Neural crest cell (in vitro differentiated cells): Measurements from ENCODE around the gene DMXL1. TPM values are rescaled to one million over a fixed set of nuclear protein-coding genes. Genes with fewer than 3 reads are reported as not detected.

ENCODE experiments used
- DNase-seq: peaks from one replicate; pipeline ENCODE4 v3.0.0; 2021; ENCODE audit warnings: low read depth, mixed read lengths, low spot score
- H3K27ac Mint-ChIP-seq: one replicate; pipeline ENCODE4 v1.8.0; 2021; ENCODE audit warnings: mild to moderate bottlenecking, mixed read lengths; ENCODE audit not compliant: unreplicated experiment
- H3K27me3 Mint-ChIP-seq: 2 replicates; pipeline ENCODE4 v1.8.0; 2021; ENCODE audit warnings: low read depth, mild to moderate bottlenecking, mixed read lengths
- H3K36me3 Mint-ChIP-seq: 2 replicates; pipeline ENCODE4 v1.8.0; 2021; ENCODE audit warnings: low read depth, mild to moderate bottlenecking, mixed read lengths
- H3K4me1 Mint-ChIP-seq: 2 replicates; pipeline ENCODE4 v1.8.0; 2021; ENCODE audit warnings: mixed read lengths
- H3K4me3 Mint-ChIP-seq: one replicate; pipeline ENCODE4 v1.8.0; 2021; ENCODE audit warnings: mild to moderate bottlenecking, mixed read lengths
- H3K9me3 Mint-ChIP-seq: 2 replicates; pipeline ENCODE4 v1.8.0; 2021; ENCODE audit warnings: mixed read lengths
- CTCF ChIP-seq: fragments of 200-600 bp; sonication (generic); conservative IDR thresholded peaks from 2 replicates; pipeline ENCODE4 v1.5.0; 2021; ENCODE audit warnings: antibody characterized with exemption, mild to moderate bottlenecking
- total RNA-seq: library from RNA; stranded (reverse); gene quantifications from 2 replicates; pipeline ENCODE4 v1.2.1, GENCODE V29; 2021

Gene DMXL1
- total RNA-seq, 1 donor from 2014 or later, result 24.1 TPM

GRCh38 chr5:119166026-119166425 lies 95.1 kb downstream of the DMXL1 start:
- no peak for DNase-seq

GRCh38 chr5:119168401-119168800 lies 97.5 kb downstream of the DMXL1 start:
- no peak for TF ChIP-seq CTCF
- Mint-ChIP-seq H3K4me3 (no peak overlapping the region), H3K36me3 (peaks cover 12% of the 10 kb centered on the region), H3K4me1 (no peaks in the 10 kb centered on the region), H3K27me3 (no peaks in the 10 kb centered on the region), H3K9me3 (no peaks in the 10 kb centered on the region), H3K27ac (no peak overlapping the region)
- no peak for DNase-seq

More at GRCh38 chr5:119166026-119166425, 95.1 kb downstream of the DMXL1 start:
- H3K9me3 Mint-ChIP-seq, result no peaks in the 10 kb centered on the region
- peaks cover 10% of the 10 kb centered on the region for H3K36me3 Mint-ChIP-seq
- TF ChIP-seq CTCF, result no peak
- no peak overlapping the region for H3K4me3 Mint-ChIP-seq
- no peaks in the 10 kb centered on the region for H3K27me3 Mint-ChIP-seq
- H3K27ac Mint-ChIP-seq, result no peak overlapping the region
- no peaks in the 10 kb centered on the region for H3K4me1 Mint-ChIP-seq

- H3K36me3 Mint-ChIP-seq, result peaks cover 4% of the 10 kb centered on the region
- TF ChIP-seq CTCF, result no peak
- H3K4me3 Mint-ChIP-seq, result no peak overlapping the region
- H3K27ac Mint-ChIP-seq, result no peak overlapping the region
- H3K4me1 Mint-ChIP-seq, result no peaks in the 10 kb centered on the region
- DNase-seq, result no peak
- no peaks in the 10 kb centered on the region for H3K9me3 Mint-ChIP-seq
- no peaks in the 10 kb centered on the region for H3K27me3 Mint-ChIP-seq
These were observed 100.8 kb downstream of the DMXL1 start for GRCh38 chr5:119171686-119172085.

GRCh38 chr5:119174578-119175163 lies 103.8 kb downstream of the DMXL1 start:
- Mint-ChIP-seq H3K9me3 (no peaks in the 10 kb centered on the region), H3K36me3 (peaks cover 4% of the 10 kb centered on the region), H3K27me3 (no peaks in the 10 kb centered on the region), H3K27ac (no peak overlapping the region), H3K4me3 (no peak overlapping the region), H3K4me1 (no peaks in the 10 kb centered on the region)
- no peak for TF ChIP-seq CTCF
- no peak for DNase-seq

GRCh38 chr5:119176785-119177184 lies 105.9 kb downstream of the DMXL1 start:
- no peak for TF ChIP-seq CTCF
- no peaks in the 10 kb centered on the region for H3K9me3 Mint-ChIP-seq
- H3K36me3 Mint-ChIP-seq, result peaks cover 2% of the 10 kb centered on the region
- no peak overlapping the region for H3K27ac Mint-ChIP-seq
- DNase-seq, result no peak
- no peaks in the 10 kb centered on the region for H3K27me3 Mint-ChIP-seq
- H3K4me1 Mint-ChIP-seq, result no peaks in the 10 kb centered on the region
- H3K4me3 Mint-ChIP-seq, result no peak overlapping the region

GRCh38 chr5:119177226-119177625 lies 106.3 kb downstream of the DMXL1 start:
- no peaks in the 10 kb centered on the region for H3K27me3 Mint-ChIP-seq
- H3K4me3 Mint-ChIP-seq, result no peak overlapping the region
- no peak overlapping the region for H3K27ac Mint-ChIP-seq
- DNase-seq, result no peak
- TF ChIP-seq CTCF, result no peak
- no peaks in the 10 kb centered on the region for H3K36me3 Mint-ChIP-seq
- H3K9me3 Mint-ChIP-seq, result no peaks in the 10 kb centered on the region
- H3K4me1 Mint-ChIP-seq, result no peaks in the 10 kb centered on the region
